DND-41 (cell line): Measurements from ENCODE around the gene FUS.

Experiments used
- CTCF ChIP-seq: IDR thresholded peaks from 2 replicates; pipeline ENCODE4 v1.5.1; 2012; ENCODE audit warnings: borderline replicate concordance, low read length, moderate library complexity, mild to moderate bottlenecking; ENCODE audit not compliant: poor library complexity, severe bottlenecking; ENCODE audit errors: extremely low read depth
- EZH2 ChIP-seq: IDR thresholded peaks from 3 replicates; pipeline ENCODE4 v1.6.1; 2012; ENCODE audit warnings: borderline replicate concordance, low read depth, mild to moderate bottlenecking, moderate library complexity, low read length, inconsistent platforms; ENCODE audit not compliant: severe bottlenecking

GRCh38 chr16:31149894-31150890 is 29.7 kb upstream of the FUS start, which contains the start of gene PRSS36:
- TF ChIP-seq CTCF (no peak), EZH2 (no peak)
